Hepatocyte (in vitro differentiated cells): Measurements from ENCODE around the gene CHN1. TPM values are rescaled to one million over a fixed set of nuclear protein-coding genes. Genes with fewer than 3 reads are reported as not detected.

Source experiments
- DNase-seq: peaks from one replicate; pipeline ENCODE4 v3.0.0-alpha.2; 2016; ENCODE audit warnings: low spot score
- H2AFZ ChIP-seq: fragments of 200-600 bp; sonication (generic); 2 replicates; pipeline ENCODE4 v1.6.0; 2016; ENCODE audit warnings: antibody characterized with exemption, mild to moderate bottlenecking
- H3K27ac ChIP-seq: fragments of 200-600 bp; sonication (generic); 2 replicates; pipeline ENCODE4 v1.5.1; 2016; ENCODE audit warnings: mild to moderate bottlenecking
- H3K27me3 ChIP-seq: fragments of 200-600 bp; sonication (generic); 2 replicates; pipeline ENCODE4 v1.6.1; 2016
- H3K36me3 ChIP-seq: fragments of 200-600 bp; sonication (generic); replicated peaks from 2 replicates; pipeline ENCODE4 v1.5.1; 2016; ENCODE audit warnings: low read depth; ENCODE audit not compliant: insufficient read depth
- H3K4me1 ChIP-seq: fragments of 200-600 bp; sonication (generic); 2 replicates; pipeline ENCODE4 v1.5.1; 2016; ENCODE audit warnings: mild to moderate bottlenecking, moderate library complexity; ENCODE audit not compliant: insufficient read depth
- H3K4me2 ChIP-seq: fragments of 200-600 bp; sonication (generic); 2 replicates; pipeline ENCODE4 v1.6.0; 2016
- H3K4me3 ChIP-seq: fragments of 200-600 bp; sonication (generic); 2 replicates; pipeline ENCODE4 v1.5.1; 2016; ENCODE audit warnings: mild to moderate bottlenecking
- H3K79me2 ChIP-seq: fragments of 200-600 bp; sonication (generic); 2 replicates; pipeline ENCODE4 v1.6.0; 2017; ENCODE audit warnings: mild to moderate bottlenecking
- H3K9me2 ChIP-seq: fragments of 200-600 bp; sonication (generic); replicated peaks from 2 replicates; pipeline ENCODE4 v1.6.0; 2017; ENCODE audit warnings: mild to moderate bottlenecking; ENCODE audit not compliant: insufficient read depth
- H3K9me3 ChIP-seq: fragments of 200-600 bp; sonication (generic); 2 replicates; pipeline ENCODE4 v1.5.1; 2016; ENCODE audit warnings: low read depth, mild to moderate bottlenecking
- H4K20me1 ChIP-seq: fragments of 200-600 bp; sonication (generic); 2 replicates; pipeline ENCODE4 v1.6.0; 2016; ENCODE audit warnings: mild to moderate bottlenecking; ENCODE audit not compliant: insufficient read depth, poor library complexity, severe bottlenecking
- CTCF ChIP-seq: fragments of 200-600 bp; sonication (generic); IDR thresholded peaks from 2 replicates; pipeline ENCODE4 v1.5.1; 2016; ENCODE audit warnings: antibody characterized with exemption, mild to moderate bottlenecking; ENCODE audit not compliant: poor library complexity
- EZH2 ChIP-seq: fragments of 200-600 bp; sonication (generic); IDR thresholded peaks from 2 replicates; pipeline ENCODE4 v1.6.1; 2016; ENCODE audit warnings: antibody characterized with exemption, mild to moderate bottlenecking, borderline replicate concordance
- EZH2phosphoT487 ChIP-seq: fragments of 200-600 bp; sonication (generic); IDR thresholded peaks from one replicate; pipeline ENCODE4 v1.6.1; 2018; ENCODE audit warnings: antibody characterized with exemption, mild to moderate bottlenecking, low read depth, moderate library complexity; ENCODE audit not compliant: unreplicated experiment, severe bottlenecking
- WGBS: methylation state at CpG from one replicate; pipeline ENCODE4 v1.1.6; 2016; ENCODE audit warnings: low lambda C conversion rate; ENCODE audit errors: missing lambda C conversion rate; 5-methylcytosine and 5-hydroxymethylcytosine counted together
- polyA plus RNA-seq: library from polyadenylated mRNA; unstranded; fragments of >200 nt; fragmentation: Nextera tagmentation; extraction: Ambion mirVana; gene quantifications from 2 replicates; pipeline ENCODE4 v1.2.1, GENCODE V29; 2016
- total RNA-seq: library from RNA; depleted of rRNA; stranded (reverse); fragments of >200 nt; gene quantifications from 2 replicates; pipeline ENCODE4 v1.2.3, GENCODE V29; 2014

Gene CHN1
- total and polyA plus RNA-seq, 2 experiments from 2014 or later = 19.2 to 23.0 TPM

- no peak overlapping the region for H3K4me3 ChIP-seq
- no peaks in the 10 kb centered on the region for H3K9me2 ChIP-seq
- H4K20me1 ChIP-seq = no peaks in the 10 kb centered on the region
- H3K27ac ChIP-seq = no peak overlapping the region
- TF ChIP-seq EZH2phosphoT487 = no peak
- no peak for TF ChIP-seq CTCF
- no peak for TF ChIP-seq EZH2
- no peaks in the 10 kb centered on the region for H3K4me1 ChIP-seq
- H3K36me3 ChIP-seq = no peaks in the 10 kb centered on the region
- H3K9me3 ChIP-seq = no peaks in the 10 kb centered on the region
- no peak for DNase-seq
- H3K79me2 ChIP-seq = no peaks in the 10 kb centered on the region
- peaks cover 12% of the 10 kb centered on the region for H3K27me3 ChIP-seq
- H2AFZ ChIP-seq = no peak overlapping the region
- no peak overlapping the region for H3K4me2 ChIP-seq
- WGBS = 63% methylated on average over 1 of the region's 1 CpG
These were observed 6.3 kb upstream of the CHN1 start for GRCh38 chr2:175011505-175011904.

- TF ChIP-seq EZH2 (no peak), CTCF (no peak), EZH2phosphoT487 (no peak)
- H2AFZ ChIP-seq = no peak overlapping the region
- no peaks in the 10 kb centered on the region for H3K79me2 ChIP-seq
- no peaks in the 10 kb centered on the region for H3K4me1 ChIP-seq
- H3K9me2 ChIP-seq = no peaks in the 10 kb centered on the region
- no peak overlapping the region for H3K27ac ChIP-seq
- no peaks in the 10 kb centered on the region for H4K20me1 ChIP-seq
- no peak overlapping the region for H3K4me2 ChIP-seq
- H3K9me3 ChIP-seq = no peaks in the 10 kb centered on the region
- 48% methylated on average over 1 of the region's 1 CpG for WGBS
- no peak for DNase-seq
- H3K4me3 ChIP-seq = no peak overlapping the region
- peaks cover 12% of the 10 kb centered on the region for H3K27me3 ChIP-seq
- no peaks in the 10 kb centered on the region for H3K36me3 ChIP-seq
These were observed 5.7 kb upstream of the CHN1 start for GRCh38 chr2:175010848-175011254.

- 92% methylated on average over 3 of the region's 3 CpGs for WGBS
- Histone ChIP-seq H2AFZ (no peak overlapping the region), H3K36me3 (no peaks in the 10 kb centered on the region), H3K79me2 (no peaks in the 10 kb centered on the region), H3K9me3 (no peaks in the 10 kb centered on the region), H3K4me2 (no peak overlapping the region), H3K4me1 (no peaks in the 10 kb centered on the region), H3K27me3 (peaks cover 12% of the 10 kb centered on the region), H3K9me2 (no peaks in the 10 kb centered on the region), H3K4me3 (no peak overlapping the region), H3K27ac (no peak overlapping the region), H4K20me1 (no peaks in the 10 kb centered on the region)
- TF ChIP-seq EZH2 (no peak), CTCF (no peak), EZH2phosphoT487 (no peak)
- DNase-seq = no peak
These were observed 4.9 kb upstream of the CHN1 start for GRCh38 chr2:175009917-175010621.
